ENCODE data around the gene ADCK1.

DNA sequence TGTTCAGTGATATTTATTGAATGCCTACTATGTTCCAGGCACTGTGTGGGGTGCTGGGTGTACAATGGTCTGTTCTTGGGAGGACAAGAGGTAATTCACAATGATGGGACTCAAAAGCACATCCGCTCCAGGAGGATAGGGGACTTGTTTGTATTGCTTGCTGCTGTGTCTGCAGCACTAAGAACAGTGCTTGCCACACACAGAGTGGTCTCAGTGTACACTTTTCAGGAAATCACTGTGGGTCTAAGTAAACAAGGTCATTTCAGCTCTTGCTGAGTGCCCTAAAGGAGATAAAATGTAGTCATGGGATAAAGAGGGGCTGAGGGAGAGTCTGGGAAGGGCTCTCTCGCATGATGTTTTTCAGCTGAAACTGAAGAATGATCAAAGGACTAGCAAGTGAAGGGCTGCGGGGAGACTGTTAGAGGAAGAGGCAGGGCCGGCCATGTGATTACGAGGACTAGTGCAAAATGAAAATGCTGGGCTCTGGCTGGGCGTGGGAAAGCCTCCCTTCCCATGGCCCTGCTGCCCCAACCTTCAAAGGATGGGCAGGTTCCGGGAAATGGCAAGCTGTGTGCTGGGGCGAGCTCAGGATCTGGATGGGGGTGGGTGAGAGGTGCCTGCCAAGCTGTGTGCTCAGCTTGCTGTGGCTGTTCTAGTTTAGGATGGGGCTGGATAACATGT lies 39.1 kb downstream of the ADCK1 start:
- TF ChIP-seq ZBTB8A (IDR thresholded peaks at IDR 0.05; ENCODE audit: partially characterized antibody), result no peak
- TF ChIP-seq, protein P1, sequence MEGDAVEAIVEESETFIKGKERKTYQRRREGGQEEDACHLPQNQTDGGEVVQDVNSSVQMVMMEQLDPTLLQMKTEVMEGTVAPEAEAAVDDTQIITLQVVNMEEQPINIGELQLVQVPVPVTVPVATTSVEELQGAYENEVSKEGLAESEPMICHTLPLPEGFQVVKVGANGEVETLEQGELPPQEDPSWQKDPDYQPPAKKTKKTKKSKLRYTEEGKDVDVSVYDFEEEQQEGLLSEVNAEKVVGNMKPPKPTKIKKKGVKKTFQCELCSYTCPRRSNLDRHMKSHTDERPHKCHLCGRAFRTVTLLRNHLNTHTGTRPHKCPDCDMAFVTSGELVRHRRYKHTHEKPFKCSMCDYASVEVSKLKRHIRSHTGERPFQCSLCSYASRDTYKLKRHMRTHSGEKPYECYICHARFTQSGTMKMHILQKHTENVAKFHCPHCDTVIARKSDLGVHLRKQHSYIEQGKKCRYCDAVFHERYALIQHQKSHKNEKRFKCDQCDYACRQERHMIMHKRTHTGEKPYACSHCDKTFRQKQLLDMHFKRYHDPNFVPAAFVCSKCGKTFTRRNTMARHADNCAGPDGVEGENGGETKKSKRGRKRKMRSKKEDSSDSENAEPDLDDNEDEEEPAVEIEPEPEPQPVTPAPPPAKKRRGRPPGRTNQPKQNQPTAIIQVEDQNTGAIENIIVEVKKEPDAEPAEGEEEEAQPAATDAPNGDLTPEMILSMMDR (IDR thresholded peaks at IDR 0.05 in 2 of 3, conservative IDR thresholded peaks at IDR 0.05 in 1 of 3; ENCODE audit: insufficient read depth in 2 of 3, low read depth in 1 of 3, low read length in 3 of 3), result no peak
- TF ChIP-seq POLR2AphosphoS2 (IDR thresholded peaks at IDR 0.05; ENCODE audit: low read length), result no peak
- TF ChIP-seq RAD51 (IDR thresholded peaks at IDR 0.05; ENCODE audit: borderline replicate concordance, low read depth), result no peak

Data from K562 (cell line).